NT2/D1 (cell line): ENCODE measurements around the gene SMPD3.

ENCODE experiments used
- YY1 ChIP-seq: IDR thresholded peaks from 2 replicates; pipeline ENCODE4 v1.6.1; 2011; ENCODE audit not compliant: insufficient read length, insufficient read depth
- ZNF274 ChIP-seq: IDR thresholded peaks from 2 replicates; pipeline ENCODE4 v1.6.1; 2011; ENCODE audit warnings: mild to moderate bottlenecking, low read depth, low read length

DNA sequence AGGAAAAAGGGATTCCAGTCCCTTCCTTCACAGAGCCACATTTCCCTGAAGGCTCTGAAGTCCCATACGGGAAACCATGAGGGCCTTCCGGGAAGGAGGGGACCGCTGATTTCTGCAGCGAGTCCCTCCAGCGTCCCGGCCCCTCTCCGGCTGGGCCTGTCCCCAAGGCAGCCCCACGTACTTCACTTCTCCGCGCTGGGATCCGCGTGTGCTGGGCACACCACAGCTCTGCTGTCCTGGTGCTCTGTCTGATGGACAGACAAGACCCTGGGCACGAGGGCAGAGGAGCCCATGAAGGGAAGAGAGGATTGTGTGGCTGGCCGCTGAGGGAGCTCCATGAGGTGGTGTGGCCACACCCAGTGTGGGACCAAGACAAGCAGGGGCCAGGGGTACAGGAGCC is 80.4 kb downstream of the SMPD3 start:
- TF ChIP-seq ZNF274 (no peak), YY1 (no peak)
